Heart left ventricle (tissue), 13 donors: Measurements from ENCODE around the gene ZNF507.

ENCODE experiments used
- POLR2A ChIP-seq, 2 donors: fragments of 450-650 bp; IDR thresholded peaks; one replicate each; pipeline ENCODE4 v1.6.1; 2017; ENCODE audit warnings: antibody characterized with exemption in 2 of 2, mild to moderate bottlenecking in 2 of 2, moderate library complexity in 2 of 2
- TF ChIP-seq, protein P1 (sequence below), 12 donors: fragments of 200-600 bp; sonication (generic) in 4 of 12; IDR thresholded peaks; one replicate each; pipeline versions ENCODE4 v1.5.0 to v1.8.0; 2018 to 2022; ENCODE audit warnings: antibody characterized with exemption in 12 of 12, mild to moderate bottlenecking in 5 of 12
- donor health status: ischemic (EF 13 %, LVEDD 7.1; RV severe dilation, severe dysfunction).
- donor health status: DM: no; HTN: yes; CAD: no.
- donor health status: DM: no; HTN: no; CAD: no.
- donor health status: ischemic (EF 25% LVEDD 6.9; RV normal size, moderate dysfunction).
- donor health status: ischemic (EF 25% LVEDD 5.7; RV mildly dilated, moderate dysfunction).
- donor health status: ischemic (EF 35%, LVEDD 5.7; RV mildly dilated, moderate dysfunction).
- donor health status: nonischemic (EF 11% LVEDD 7.7; RV severe dilation, severe dysfunction).
- donor health status: DM: yes; HTN: yes; CAD: no.
- donor health status: PGD.
- donor health status: ischemic (EF 29% LVEDD 5.4; RV normal size, mild dysfunction).
- donor health status: nonischemic (EF 23%, LVEDD 6.1; RV moderate dilation, normal function).

DNA sequence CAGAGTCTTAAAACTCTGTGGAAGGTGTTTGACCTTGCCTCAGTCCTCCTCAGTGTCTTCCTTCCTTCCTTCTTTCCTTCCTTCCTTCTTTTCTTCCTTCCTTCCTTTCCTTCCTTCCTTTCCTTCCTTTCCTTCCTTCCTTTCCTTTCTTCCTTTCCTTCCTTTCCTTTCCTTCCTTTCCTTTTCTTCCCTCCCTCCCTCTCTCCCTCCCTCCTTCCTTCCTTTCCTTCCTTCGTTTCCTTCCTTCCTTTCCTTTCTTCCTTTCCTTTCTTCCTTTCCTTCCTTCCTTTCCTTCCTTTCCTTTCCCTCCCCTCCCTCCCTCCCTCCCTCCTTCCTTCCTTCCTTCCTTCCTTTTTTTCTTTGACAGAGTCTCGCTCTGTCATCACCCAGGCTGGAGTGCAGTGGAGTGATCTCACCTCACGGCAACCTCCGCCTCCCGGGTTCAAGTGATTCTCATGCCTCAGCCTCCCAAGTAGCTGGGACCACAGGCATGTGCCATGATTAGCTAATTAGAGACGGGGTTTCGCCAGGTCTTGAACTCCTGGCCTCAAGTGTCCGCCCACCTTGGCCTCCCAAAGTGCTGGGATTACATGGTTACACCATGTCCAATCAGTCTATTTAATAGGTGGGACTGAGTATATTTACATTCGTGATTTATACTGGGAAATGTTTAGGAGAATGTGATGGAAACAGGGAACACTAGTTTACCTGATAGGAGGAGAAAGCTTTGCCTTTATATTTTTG, 16.3 kb downstream of the ZNF507 start:
- no peak for TF ChIP-seq POLR2A (IDR thresholded peaks at IDR 0.05)
- TF ChIP-seq, protein P1, sequence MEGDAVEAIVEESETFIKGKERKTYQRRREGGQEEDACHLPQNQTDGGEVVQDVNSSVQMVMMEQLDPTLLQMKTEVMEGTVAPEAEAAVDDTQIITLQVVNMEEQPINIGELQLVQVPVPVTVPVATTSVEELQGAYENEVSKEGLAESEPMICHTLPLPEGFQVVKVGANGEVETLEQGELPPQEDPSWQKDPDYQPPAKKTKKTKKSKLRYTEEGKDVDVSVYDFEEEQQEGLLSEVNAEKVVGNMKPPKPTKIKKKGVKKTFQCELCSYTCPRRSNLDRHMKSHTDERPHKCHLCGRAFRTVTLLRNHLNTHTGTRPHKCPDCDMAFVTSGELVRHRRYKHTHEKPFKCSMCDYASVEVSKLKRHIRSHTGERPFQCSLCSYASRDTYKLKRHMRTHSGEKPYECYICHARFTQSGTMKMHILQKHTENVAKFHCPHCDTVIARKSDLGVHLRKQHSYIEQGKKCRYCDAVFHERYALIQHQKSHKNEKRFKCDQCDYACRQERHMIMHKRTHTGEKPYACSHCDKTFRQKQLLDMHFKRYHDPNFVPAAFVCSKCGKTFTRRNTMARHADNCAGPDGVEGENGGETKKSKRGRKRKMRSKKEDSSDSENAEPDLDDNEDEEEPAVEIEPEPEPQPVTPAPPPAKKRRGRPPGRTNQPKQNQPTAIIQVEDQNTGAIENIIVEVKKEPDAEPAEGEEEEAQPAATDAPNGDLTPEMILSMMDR (IDR thresholded peaks at IDR 0.05): no peak
